Fibroblast of lung (primary cell): ENCODE data around the gene NPR1. TPM values are rescaled to one million over a fixed set of nuclear protein-coding genes. Genes with fewer than 3 reads are reported as not detected.

Source experiments
- DNase-seq, 2 donors: peaks; one replicate each; pipeline versions ENCODE4 v3.0.0 to v3.0.0-alpha.2; 2010; ENCODE audit warnings: low read depth in 2 of 2
- H2AFZ ChIP-seq: 2 replicates; pipeline ENCODE4 v1.5.1; 2012; ENCODE audit warnings: low read length, control low read depth, inconsistent platforms
- H3K27ac ChIP-seq: 2 replicates; pipeline ENCODE4 v1.5.1; 2011; ENCODE audit warnings: low read length, control low read depth; ENCODE audit not compliant: insufficient read depth
- H3K27me3 ChIP-seq: 2 replicates; pipeline ENCODE4 v1.5.1; 2011; ENCODE audit warnings: mild to moderate bottlenecking, low read length; ENCODE audit not compliant: control insufficient read depth, insufficient read depth
- H3K36me3 ChIP-seq: 2 replicates; pipeline ENCODE4 v1.5.1; 2011; ENCODE audit warnings: low read length; ENCODE audit not compliant: control insufficient read depth, insufficient read depth
- H3K4me1 ChIP-seq: 2 replicates; pipeline ENCODE4 v1.5.1; 2011; ENCODE audit warnings: low read length; ENCODE audit not compliant: control insufficient read depth, insufficient read depth; ENCODE audit errors: extremely low read depth
- H3K4me2 ChIP-seq: 2 replicates; pipeline ENCODE4 v1.5.1; 2011; ENCODE audit warnings: low read length, control low read depth; ENCODE audit not compliant: insufficient read depth; ENCODE audit errors: extremely low read depth
- H3K4me3 ChIP-seq, 4 experiments: fragments of 200-600 bp in 1 of 4; sonication (generic) in 1 of 4; replicated peaks in 1 of 4; 2 replicates each; pipeline ENCODE4 v1.5.1; 2011 to 2016; ENCODE audit warnings: low read length in 4 of 4, low read depth in 3 of 4, mild to moderate bottlenecking in 3 of 4, control low read depth in 2 of 4, inconsistent platforms in 1 of 4, mixed read lengths in 1 of 4; ENCODE audit not compliant: insufficient read depth in 1 of 4; ENCODE audit errors: control extremely low read depth in 1 of 4
- H3K79me2 ChIP-seq: 2 replicates; pipeline ENCODE4 v1.5.1; 2012; ENCODE audit warnings: mild to moderate bottlenecking, low read length, inconsistent platforms; ENCODE audit not compliant: control insufficient read depth, insufficient read depth
- H3K9ac ChIP-seq: 2 replicates; pipeline ENCODE4 v1.5.1; 2011; ENCODE audit warnings: mild to moderate bottlenecking, low read length, control low read depth; ENCODE audit not compliant: insufficient read depth
- H3K9me3 ChIP-seq: 2 replicates; pipeline ENCODE4 v1.5.1; 2012; ENCODE audit warnings: low read depth, low read length; ENCODE audit not compliant: control insufficient read depth, insufficient read depth
- H4K20me1 ChIP-seq: 2 replicates; pipeline ENCODE4 v1.5.1; 2011; ENCODE audit warnings: low read length; ENCODE audit not compliant: control insufficient read depth, insufficient read depth; ENCODE audit errors: extremely low read depth
- EZH2 ChIP-seq: IDR thresholded peaks from 2 replicates; pipeline ENCODE4 v1.5.1; 2012; ENCODE audit warnings: low read length, control low read depth, mild to moderate bottlenecking; ENCODE audit errors: missing control alignments
- polyA plus RNA-seq, 2 donors: library from polyadenylated mRNA; depleted of rRNA in 1 of 2; stranded (reverse) in 1 of 2; unstranded in 1 of 2; fragments of >200 nt; gene quantifications; 2 replicates each; pipeline ENCODE4 v1.2.1, GENCODE V29; 2011 to 2012; ENCODE audit warnings: missing spikeins in 1 of 2
- total RNA-seq: library from RNA; depleted of rRNA; stranded (reverse); fragments of >200 nt; gene quantifications from 2 replicates; pipeline ENCODE4 v1.2.1, GENCODE V29; 2014
- TF ChIP-seq, protein P1 (sequence below), 2 donors: IDR thresholded peaks in 1 of 2; conservative IDR thresholded peaks in 1 of 2; 1 replicate in 1 of 2; 2 replicates in 1 of 2; pipeline ENCODE4 v1.5.1; 2011 to 2012; ENCODE audit warnings: low read length in 2 of 2, control low read depth in 1 of 2, inconsistent platforms in 1 of 2, low read depth in 1 of 2, mild to moderate bottlenecking in 1 of 2

The NPR1 gene
- total and polyA plus RNA-seq, 2 donors (not counting 1 experiment from before 2014, with no cell fraction given), result 0.14 to 0.66 TPM

DNA sequence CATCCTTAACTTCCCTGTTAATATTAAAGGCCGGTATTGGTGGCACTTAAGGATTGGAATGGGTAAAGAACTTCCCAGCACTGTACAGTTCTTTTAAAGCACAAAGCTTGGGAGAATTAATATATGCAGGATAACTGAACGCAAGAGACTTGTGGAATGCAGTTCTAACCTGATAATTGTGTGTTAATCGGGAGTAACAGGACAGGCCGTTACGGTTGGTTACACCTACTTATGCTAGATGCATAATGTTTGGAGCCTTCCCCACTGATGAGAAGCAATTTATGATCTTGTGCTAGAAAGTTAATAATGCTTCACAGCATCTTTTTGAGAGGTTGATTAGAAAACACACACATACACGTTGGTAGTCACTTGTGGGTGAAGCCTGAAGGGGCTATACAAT is 37.6 kb upstream of the NPR1 start:
- H3K9me3 ChIP-seq, result no peaks in the 10 kb centered on the region
- H3K79me2 ChIP-seq, result peaks cover 20% of the 10 kb centered on the region
- DNase-seq, result no peak
- H3K36me3 ChIP-seq, result peaks cover 31% of the 10 kb centered on the region
- H3K4me3 ChIP-seq, result no peak overlapping the region
- H2AFZ ChIP-seq, result no peak overlapping the region
- H3K27ac ChIP-seq, result no peak overlapping the region
- H3K9ac ChIP-seq, result no peak overlapping the region
- H3K4me1 ChIP-seq, result no peaks in the 10 kb centered on the region
- no peaks in the 10 kb centered on the region for H4K20me1 ChIP-seq
- no peaks in the 10 kb centered on the region for H3K27me3 ChIP-seq
- no peak for TF ChIP-seq EZH2
- no peak overlapping the region for H3K4me2 ChIP-seq

DNA sequence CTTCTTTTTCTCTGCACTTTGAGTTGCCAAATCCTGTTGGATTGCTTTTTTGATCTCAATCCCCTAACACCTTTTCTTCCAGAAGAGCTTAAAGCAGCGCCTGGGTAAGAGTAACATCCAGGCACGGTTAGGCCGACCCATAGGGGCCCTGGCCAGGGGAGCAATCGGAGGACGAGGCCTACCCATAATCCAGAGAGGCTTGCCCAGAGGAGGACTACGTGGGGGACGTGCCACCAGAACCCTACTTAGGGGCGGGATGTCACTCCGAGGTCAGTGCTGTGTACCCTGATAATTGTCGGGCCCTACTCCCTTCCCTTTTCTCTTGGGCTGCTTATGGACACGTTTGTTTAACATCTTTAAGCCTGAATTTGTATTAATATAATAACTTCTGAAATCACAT is 36.3 kb upstream of the NPR1 start:
- TF ChIP-seq EZH2, result no peak
- TF ChIP-seq, protein P1, sequence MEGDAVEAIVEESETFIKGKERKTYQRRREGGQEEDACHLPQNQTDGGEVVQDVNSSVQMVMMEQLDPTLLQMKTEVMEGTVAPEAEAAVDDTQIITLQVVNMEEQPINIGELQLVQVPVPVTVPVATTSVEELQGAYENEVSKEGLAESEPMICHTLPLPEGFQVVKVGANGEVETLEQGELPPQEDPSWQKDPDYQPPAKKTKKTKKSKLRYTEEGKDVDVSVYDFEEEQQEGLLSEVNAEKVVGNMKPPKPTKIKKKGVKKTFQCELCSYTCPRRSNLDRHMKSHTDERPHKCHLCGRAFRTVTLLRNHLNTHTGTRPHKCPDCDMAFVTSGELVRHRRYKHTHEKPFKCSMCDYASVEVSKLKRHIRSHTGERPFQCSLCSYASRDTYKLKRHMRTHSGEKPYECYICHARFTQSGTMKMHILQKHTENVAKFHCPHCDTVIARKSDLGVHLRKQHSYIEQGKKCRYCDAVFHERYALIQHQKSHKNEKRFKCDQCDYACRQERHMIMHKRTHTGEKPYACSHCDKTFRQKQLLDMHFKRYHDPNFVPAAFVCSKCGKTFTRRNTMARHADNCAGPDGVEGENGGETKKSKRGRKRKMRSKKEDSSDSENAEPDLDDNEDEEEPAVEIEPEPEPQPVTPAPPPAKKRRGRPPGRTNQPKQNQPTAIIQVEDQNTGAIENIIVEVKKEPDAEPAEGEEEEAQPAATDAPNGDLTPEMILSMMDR (conservative IDR thresholded peaks at IDR 0.05 in 1 of 2, IDR thresholded peaks at IDR 0.05 in 1 of 2; ENCODE audit: low read depth in 1 of 2, low read length in 2 of 2), result no peak
- H3K36me3 ChIP-seq, result peaks cover 25% of the 10 kb centered on the region
- no peak overlapping the region for H2AFZ ChIP-seq
- H3K4me2 ChIP-seq, result no peak overlapping the region
- H3K9ac ChIP-seq, result no peak overlapping the region
- no peaks in the 10 kb centered on the region for H3K27me3 ChIP-seq
- no peaks in the 10 kb centered on the region for H3K4me1 ChIP-seq
- H3K27ac ChIP-seq, result no peak overlapping the region
- H3K79me2 ChIP-seq, result peaks cover 8% of the 10 kb centered on the region
- no peak for DNase-seq
- H3K4me3 ChIP-seq, result no peak overlapping the region
- no peaks in the 10 kb centered on the region for H4K20me1 ChIP-seq
- no peaks in the 10 kb centered on the region for H3K9me3 ChIP-seq

DNA sequence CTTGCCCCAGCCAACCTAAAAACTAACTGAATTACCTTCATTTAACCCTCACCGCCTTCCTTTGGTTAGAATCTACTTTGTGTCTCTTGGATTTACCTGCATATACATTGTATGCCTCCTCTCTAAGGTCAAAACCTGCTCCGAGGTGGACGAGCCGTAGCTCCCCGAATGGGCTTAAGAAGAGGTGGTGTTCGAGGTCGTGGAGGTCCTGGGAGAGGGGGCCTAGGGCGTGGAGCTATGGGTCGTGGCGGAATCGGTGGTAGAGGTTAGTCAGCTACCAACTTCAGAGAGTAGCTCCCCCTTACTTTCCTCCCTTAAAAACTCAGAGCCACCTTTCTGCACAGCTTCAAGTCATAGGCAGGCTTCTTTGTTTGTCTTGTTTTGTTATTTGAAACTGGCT is 35.4 kb upstream of the NPR1 start:
- Histone ChIP-seq H3K36me3 (peaks cover 21% of the 10 kb centered on the region), H3K27ac (no peak overlapping the region), H3K9me3 (no peaks in the 10 kb centered on the region), H3K27me3 (no peaks in the 10 kb centered on the region), H4K20me1 (no peaks in the 10 kb centered on the region), H3K79me2 (peaks cover 3% of the 10 kb centered on the region), H3K9ac (no peak overlapping the region), H2AFZ (no peak overlapping the region), H3K4me1 (no peaks in the 10 kb centered on the region), H3K4me3 (no peak overlapping the region), H3K4me2 (no peak overlapping the region)
- no peak for TF ChIP-seq EZH2
- TF ChIP-seq, protein P1 (conservative IDR thresholded peaks at IDR 0.05 in 1 of 2, IDR thresholded peaks at IDR 0.05 in 1 of 2; ENCODE audit: low read depth in 1 of 2, low read length in 2 of 2), result no peak
- DNase-seq, result no peak
